Eye (tissue), 1 donor: Measurements from ENCODE around the gene ARHGAP1.
"Not testable (repeated sequence)": the region's sequence is repeated elsewhere in the genome, so short reads cannot be mapped to it uniquely, and the experiment has no call there.

Source experiments
- DNase-seq: peaks from one replicate; pipeline ENCODE4 v3.0.0-alpha.2; 2015

Gene ARHGAP1

GRCh38 chr11:46722566-46723358 lies 22.3 kb upstream of the ARHGAP1 start:
- no peak for DNase-seq

DNA sequence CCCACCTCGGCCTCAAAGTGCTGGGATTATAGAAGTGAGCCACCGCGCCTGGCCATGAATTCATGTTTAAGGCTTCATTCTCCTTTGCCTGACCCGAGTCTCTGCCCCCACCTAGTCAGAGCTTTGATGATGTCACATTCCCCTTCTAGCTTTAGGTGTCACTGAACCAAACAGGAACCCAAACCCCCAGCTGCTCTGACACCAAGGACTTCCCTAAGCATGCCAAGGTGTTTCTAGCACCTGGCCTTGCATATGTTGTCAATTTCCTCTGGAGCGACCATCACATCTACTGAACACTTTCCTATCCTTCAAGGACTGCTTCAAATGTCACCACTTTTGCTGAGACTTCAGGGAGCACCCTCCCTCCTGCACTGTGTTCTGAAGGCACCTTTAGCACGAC lies 20.9 kb upstream of the ARHGAP1 start:
- no peak for DNase-seq

GRCh38 chr11:46719543-46720218 lies 19.3 kb upstream of the ARHGAP1 start:
- DNase-seq: no peak

DNA sequence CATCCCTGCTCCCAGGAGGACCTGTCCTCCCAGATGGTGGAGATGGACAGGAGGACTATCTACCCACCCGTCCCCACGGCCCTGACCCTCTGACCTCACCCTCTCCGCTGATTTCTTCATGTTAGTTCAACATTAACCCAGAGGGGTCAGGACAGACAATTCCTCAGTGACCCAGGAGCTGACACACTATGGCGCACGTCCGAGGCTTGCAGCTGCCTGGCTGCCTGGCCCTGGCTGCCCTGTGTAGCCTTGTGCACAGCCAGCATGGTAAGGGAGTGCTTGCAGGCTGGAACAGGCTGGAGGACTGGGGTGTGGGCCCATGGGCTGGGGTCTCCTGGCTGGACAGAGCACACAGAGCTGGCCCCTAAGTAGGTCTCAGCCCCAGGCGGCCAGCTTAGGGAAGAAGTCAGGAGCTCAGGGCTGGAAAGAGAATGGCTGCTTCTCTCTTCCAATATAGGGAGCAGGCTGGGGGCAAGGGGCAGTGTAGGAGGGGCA lies 18.7 kb upstream of the ARHGAP1 start, which contains the start of gene F2:
Gene F2, plus strand, starts transcription at position 166 of the 495 bp plus-strand sequence. Its CDS starts 23 bp downstream, at position 189.
- no peak for DNase-seq

GRCh38 chr11:46718155-46719019 lies 18.0 kb upstream of the ARHGAP1 start:
- DNase-seq: no peak

DNA sequence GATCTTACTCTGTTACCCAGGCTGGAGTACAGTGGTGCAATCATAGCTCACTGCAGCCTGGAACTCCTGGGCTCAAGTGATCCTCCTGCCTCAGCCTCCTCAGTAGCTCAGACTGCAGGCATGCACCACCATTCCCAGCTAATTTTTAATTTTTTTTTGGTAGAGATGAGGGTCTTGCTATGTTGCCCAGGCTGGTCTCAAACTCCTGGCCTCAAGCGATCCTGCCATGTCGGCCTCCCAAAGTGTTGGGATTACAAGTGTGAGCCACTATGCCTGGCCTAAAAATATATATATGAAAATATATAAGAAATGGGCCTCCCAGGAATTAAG lies 17.4 kb upstream of the ARHGAP1 start:
- not testable (repeated sequence) for DNase-seq

DNA sequence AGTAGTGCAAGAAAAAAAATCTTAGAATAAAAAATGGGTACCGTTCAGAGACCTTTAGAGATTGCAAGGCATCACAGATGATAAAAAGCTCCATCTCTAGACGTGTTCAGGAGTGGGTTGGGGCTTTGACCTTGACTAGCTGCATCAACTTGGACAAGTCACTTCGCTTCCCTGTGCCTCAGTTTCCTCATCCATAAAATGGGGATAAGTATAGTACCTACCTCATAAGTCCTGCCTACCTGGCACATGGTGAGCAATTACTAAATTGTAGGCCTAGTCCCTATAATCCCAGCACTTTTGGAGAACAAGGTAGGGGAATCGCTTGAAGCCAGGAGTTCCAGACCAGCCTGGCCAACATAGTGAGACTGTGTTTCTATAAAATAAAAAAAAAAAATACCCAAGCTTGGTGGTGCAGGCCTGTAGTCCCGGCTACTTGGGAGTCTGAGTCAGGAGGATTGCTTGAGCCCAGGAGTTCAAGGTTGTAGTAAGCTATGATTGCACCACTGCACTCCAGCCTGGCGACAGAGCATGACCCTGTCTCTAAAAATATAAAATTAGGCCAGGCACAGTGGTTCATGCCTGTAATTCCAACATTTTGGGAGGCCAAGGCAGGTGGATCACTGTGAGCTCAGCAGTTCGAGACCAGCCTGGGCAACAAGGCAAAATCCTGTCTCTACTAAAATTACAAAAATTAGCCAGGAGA lies 12.6 kb upstream of the ARHGAP1 start:
- no peak for DNase-seq

GRCh38 chr11:46711303-46711702 lies 10.9 kb upstream of the ARHGAP1 start:
- no peak for DNase-seq

DNA sequence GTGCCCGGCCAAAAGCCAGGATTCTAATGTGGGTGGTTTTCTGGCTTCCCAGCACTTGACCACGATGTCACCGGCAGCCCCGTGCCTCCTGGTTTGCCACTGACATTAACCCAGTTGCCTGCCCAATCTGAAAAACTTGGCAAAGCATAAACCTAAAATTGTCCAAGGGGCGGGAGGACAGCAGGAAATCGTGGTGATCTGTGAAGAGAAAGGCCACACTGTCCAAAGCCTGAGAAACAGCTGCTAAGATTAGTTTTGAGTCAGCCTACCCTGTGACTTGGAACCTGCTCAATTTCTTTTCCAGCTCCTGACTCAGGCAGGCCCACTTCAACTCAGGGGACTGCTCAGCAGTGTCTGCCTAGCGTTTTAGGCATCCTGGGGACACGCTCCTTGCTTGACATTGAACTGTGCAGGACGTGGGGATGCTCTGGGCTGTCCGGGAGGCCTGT lies 10.4 kb upstream of the ARHGAP1 start:
- DNase-seq: no peak

DNA sequence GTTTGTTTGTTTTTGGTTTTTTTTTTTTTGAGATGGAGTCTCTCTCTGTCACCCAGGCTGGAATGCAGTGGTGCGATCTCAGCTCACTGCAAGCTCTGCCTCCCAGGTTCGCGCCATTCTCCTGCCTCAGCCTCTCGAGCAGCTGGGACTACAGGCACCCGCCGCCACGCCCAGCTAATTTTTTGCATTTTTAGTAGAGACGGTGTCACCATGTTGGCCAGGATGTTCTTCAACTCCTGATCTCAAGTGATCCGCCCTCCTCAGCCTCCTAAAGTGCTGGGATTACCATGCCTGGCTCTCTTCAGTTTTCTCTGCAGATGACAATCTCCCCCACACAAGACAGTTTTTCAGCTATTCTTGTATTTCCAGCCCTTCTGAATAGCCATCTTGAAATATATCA lies 8.9 kb upstream of the ARHGAP1 start:
- DNase-seq: not testable (repeated sequence)

GRCh38 chr11:46706886-46707285 lies 6.5 kb upstream of the ARHGAP1 start:
- DNase-seq: no peak

DNA sequence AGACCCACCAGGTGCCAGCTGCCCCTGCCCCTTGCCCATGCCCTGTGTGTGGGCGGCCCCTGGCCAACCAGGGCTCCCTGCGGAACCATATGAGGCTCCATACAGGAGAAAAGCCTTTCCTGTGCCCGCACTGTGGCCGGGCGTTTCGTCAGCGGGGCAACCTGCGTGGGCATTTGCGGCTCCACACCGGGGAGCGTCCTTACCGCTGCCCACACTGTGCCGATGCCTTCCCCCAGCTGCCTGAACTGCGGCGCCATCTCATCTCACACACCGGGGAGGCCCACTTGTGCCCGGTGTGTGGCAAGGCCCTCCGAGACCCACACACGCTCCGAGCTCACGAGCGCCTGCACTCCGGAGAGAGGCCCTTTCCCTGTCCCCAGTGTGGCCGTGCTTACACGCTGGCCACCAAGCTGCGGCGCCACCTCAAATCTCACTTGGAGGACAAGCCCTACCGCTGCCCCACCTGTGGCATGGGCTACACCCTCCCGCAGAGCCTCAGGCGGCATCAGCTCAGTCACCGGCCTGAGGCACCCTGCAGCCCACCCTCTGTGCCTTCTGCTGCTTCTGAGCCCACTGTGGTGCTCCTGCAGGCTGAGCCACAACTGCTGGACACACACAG lies 4.8 kb upstream of the ARHGAP1 start:
- no peak for DNase-seq

- no peak for DNase-seq
Measured at GRCh38 chr11:46701078-46701654, 747 bp upstream of the ARHGAP1 start.

DNA sequence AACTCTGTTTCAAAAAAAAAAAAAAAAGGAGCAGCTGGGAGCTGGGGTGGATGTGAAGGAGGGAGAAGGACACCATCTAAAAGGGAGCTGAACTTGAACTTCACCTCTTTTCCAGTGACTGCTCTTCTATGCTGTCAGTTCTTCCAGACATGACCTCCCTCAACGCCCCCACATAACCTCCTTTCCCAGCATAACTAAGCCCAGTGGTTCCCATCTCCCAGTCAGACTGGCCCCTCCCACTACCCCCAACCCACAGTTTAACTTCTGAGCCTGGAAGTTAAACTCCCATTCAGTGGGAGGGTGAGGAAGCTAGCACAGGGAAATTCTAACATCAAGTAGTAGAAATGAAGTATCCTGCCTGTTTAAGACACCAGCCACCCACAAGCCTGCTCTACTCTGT lies 1.8 kb downstream of the ARHGAP1 start:
- no peak for DNase-seq

DNA sequence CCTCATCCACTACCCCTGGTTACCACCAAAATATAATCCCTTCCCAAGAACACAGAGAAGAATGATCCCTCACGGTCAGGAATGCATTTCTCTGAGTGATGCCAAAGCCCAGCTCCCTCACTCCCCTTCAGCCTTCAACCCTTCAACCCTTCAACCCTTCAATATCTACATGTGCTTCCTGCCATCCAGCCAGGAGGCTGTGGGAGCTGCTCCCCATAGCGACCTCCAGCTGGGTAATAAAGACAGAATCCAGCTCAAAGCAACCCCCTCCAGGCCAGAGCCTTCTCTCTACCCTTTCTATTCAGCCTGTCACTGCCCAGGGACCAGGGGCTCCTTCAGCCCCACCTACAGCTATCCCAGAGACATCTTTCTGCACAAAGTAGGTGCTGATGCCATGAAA lies 2.7 kb downstream of the ARHGAP1 start:
- no peak for DNase-seq

- no peak for DNase-seq
Measured at GRCh38 chr11:46697303-46697702, 3.1 kb downstream of the ARHGAP1 start.

- no peak for DNase-seq
Measured at GRCh38 chr11:46696212-46696558, 4.2 kb downstream of the ARHGAP1 start.

GRCh38 chr11:46695345-46696211 lies 4.8 kb downstream of the ARHGAP1 start:
- no peak for DNase-seq

GRCh38 chr11:46694607-46695006 lies 5.8 kb downstream of the ARHGAP1 start:
- DNase-seq: no peak

GRCh38 chr11:46694072-46694471 lies 6.3 kb downstream of the ARHGAP1 start:
- DNase-seq: no peak

GRCh38 chr11:46693597-46694012 lies 6.8 kb downstream of the ARHGAP1 start:
- DNase-seq: no peak
